Urothelium cell line (cell line): Measurements from ENCODE around the gene F3.
"Not testable (repeated sequence)": the region's sequence is repeated elsewhere in the genome, so short reads cannot be mapped to it uniquely, and the experiment has no call there.

Source experiments
- DNase-seq: peaks from one replicate; pipeline ENCODE4 v3.0.0; 2011; ENCODE audit warnings: low spot score, mixed read lengths
- FAIRE-seq: peaks from 2 replicates; lab custom pipeline; 2011; peaks lifted over from hg19 to GRCh38; lab: Jason Lieb, UNC

F3 gene

GRCh38 chr1:94541246-94542087 is at the start of gene F3:
Gene F3 (minus strand): TSS chr1:94541759. CDS start chr1:94541636, 123 bp downstream.
- FAIRE-seq: no peak
- peak; percentile 65 for DNase-seq

- no peak for DNase-seq
- no peak for FAIRE-seq
Measured at GRCh38 chr1:94590203-94591137, 48.9 kb upstream of the F3 start.

GRCh38 chr1:94589728-94590127 is 48.2 kb upstream of the F3 start:
- FAIRE-seq (no peak), DNase-seq (no peak)

GRCh38 chr1:94582565-94582964 is 41.0 kb upstream of the F3 start:
- FAIRE-seq (no peak), DNase-seq (no peak)

GRCh38 chr1:94580367-94581115 is 39.0 kb upstream of the F3 start:
- DNase-seq: no peak

GRCh38 chr1:94579876-94580294 is 38.3 kb upstream of the F3 start:
- peak; percentile 95 for FAIRE-seq
- DNase-seq: peak; percentile 91

More at GRCh38 chr1:94580367-94581115, 39.0 kb upstream of the F3 start:
- FAIRE-seq: no peak

- no peak for FAIRE-seq
- DNase-seq: no peak
Measured at GRCh38 chr1:94578856-94579255, 37.3 kb upstream of the F3 start.

GRCh38 chr1:94573917-94574316 is 32.4 kb upstream of the F3 start:
- not testable (repeated sequence) for DNase-seq, FAIRE-seq

GRCh38 chr1:94572780-94573179 is 31.2 kb upstream of the F3 start:
- DNase-seq (no peak), FAIRE-seq (no peak)

GRCh38 chr1:94570965-94571364 is 29.4 kb upstream of the F3 start:
- DNase-seq, FAIRE-seq: not testable (repeated sequence)

- not testable (repeated sequence) for FAIRE-seq, DNase-seq
Measured at GRCh38 chr1:94568806-94569205, 27.2 kb upstream of the F3 start.

- FAIRE-seq, DNase-seq: not testable (repeated sequence)
Measured at GRCh38 chr1:94567975-94568607, 26.5 kb upstream of the F3 start.

GRCh38 chr1:94566436-94566835 is 24.9 kb upstream of the F3 start:
- FAIRE-seq, DNase-seq: not testable (repeated sequence)

- FAIRE-seq (no peak), DNase-seq (no peak)
Measured at GRCh38 chr1:94565901-94566300, 24.3 kb upstream of the F3 start.

- DNase-seq (no peak), FAIRE-seq (no peak)
Measured at GRCh38 chr1:94562519-94563260, 21.1 kb upstream of the F3 start.

- no peak for DNase-seq
- FAIRE-seq: no peak
Measured at GRCh38 chr1:94560333-94560732, 18.8 kb upstream of the F3 start.

GRCh38 chr1:94559921-94560320 is 18.4 kb upstream of the F3 start:
- no peak for DNase-seq
- FAIRE-seq: no peak

GRCh38 chr1:94555091-94555490 is 13.5 kb upstream of the F3 start:
- FAIRE-seq: no peak
- no peak for DNase-seq

- FAIRE-seq (peak; percentile 44), DNase-seq (no peak)
Measured at GRCh38 chr1:94554580-94554979, 13.0 kb upstream of the F3 start.

- DNase-seq: no peak
- no peak for FAIRE-seq
Measured at GRCh38 chr1:94553931-94554330, 12.4 kb upstream of the F3 start.
